Left colon (tissue), 2 donors: ENCODE measurements around the gene ARMC2. TPM values are rescaled to one million over a fixed set of nuclear protein-coding genes. Genes with fewer than 3 reads are reported as not detected.

ENCODE experiments used
- ATAC-seq: fragments of 200-7000 bp; cut with Tn5 transposase; one replicate; pipeline ENCODE4 v1.9.1; 2020; ENCODE audit warnings: mild to moderate bottlenecking, moderate library complexity
- DNase-seq, 2 donors: peaks; one replicate each; pipeline ENCODE4 v3.0.0-alpha.2; 2020
- intact Hi-C, 2 donors: fragments of 100-400 bp; cut with DNase I in 1 of 2; cut with micrococcal nuclease in 1 of 2; formaldehyde crosslinking; loops; one replicate each; pipeline versions ENCODE4 v1.11.2 to v1.14.0; 2022; cut with DNase I, micrococcal nuclease
- total RNA-seq, 2 donors: library from RNA; stranded (reverse); fragmentation: NEBNext Ultra II Directional; extraction: Animal tissue kit (Norgen Biotek cat#: 25700); gene quantifications; one replicate each; pipeline ENCODE4 v1.2.1, GENCODE V29; 2021
- donor health status: DM: no; HTN: no; CAD: no.
- donor health status: DM: yes; HTN: yes; CAD: no.

The ARMC2 gene
- total RNA-seq, 2 donors from 2014 or later, result 3.4 to 3.8 TPM

GRCh38 chr6:108999428-108999827 lies 151.2 kb downstream of the ARMC2 start:
- intact Hi-C loops, result no loop called here
- ATAC-seq (no peak), DNase-seq (no peak)

- DNase-seq (no peak), ATAC-seq (no peak)
- intact Hi-C loops, result loop anchor here in 1 of 2 donors (10.0 kb wide), 1 partner anchor 55 kb away; no protein-coding TSS in a partner anchor
These were observed 152.1 kb downstream of the ARMC2 start for GRCh38 chr6:109000289-109000688.

- ATAC-seq, result no peak
- intact Hi-C loops, result loop anchor here in 1 of 2 donors (10.0 kb wide), 1 partner anchor 57 kb away; no protein-coding TSS in a partner anchor
These were observed 153.2 kb downstream of the ARMC2 start for GRCh38 chr6:109001291-109001894.

GRCh38 chr6:109002051-109002697 lies 154.0 kb downstream of the ARMC2 start:
- DNase-seq (no peak), ATAC-seq (peak; percentile 9)
- intact Hi-C loops, result loop anchor here in 1 of 2 donors (10.0 kb wide), 1 partner anchor 57 kb away; no protein-coding TSS in a partner anchor

More at GRCh38 chr6:109001291-109001894, 153.2 kb downstream of the ARMC2 start:
- no peak for DNase-seq

GRCh38 chr6:109002882-109003281 lies 154.7 kb downstream of the ARMC2 start:
- no peak for ATAC-seq
- DNase-seq, result no peak
- intact Hi-C loops, result loop anchor here in 1 of 2 donors (10.0 kb wide), 1 partner anchor 58 kb away; no protein-coding TSS in a partner anchor

- DNase-seq, result no peak
- ATAC-seq, result no peak
- intact Hi-C loops, result loop anchor here in 1 of 2 donors (10.0 kb wide), 1 partner anchor 62 kb away; no protein-coding TSS in a partner anchor
These were observed 158.6 kb downstream of the ARMC2 start for GRCh38 chr6:109006818-109007217.

GRCh38 chr6:109007521-109007920 lies 159.3 kb downstream of the ARMC2 start:
- DNase-seq, result no peak
- ATAC-seq, result no peak
- intact Hi-C loops, result loop anchor here in 1 of 2 donors (10.0 kb wide), 1 partner anchor 63 kb away; no protein-coding TSS in a partner anchor

- DNase-seq (no peak), ATAC-seq (no peak)
These were observed 159.8 kb downstream of the ARMC2 start for GRCh38 chr6:109008054-109008453.

GRCh38 chr6:109008537-109009235 lies 160.5 kb downstream of the ARMC2 start:
- DNase-seq (peak; percentile 50 to 65), ATAC-seq (peak; percentile 31)
- intact Hi-C loops, result loop anchor here in 1 of 2 donors (10.0 kb wide), 1 partner anchor 64 kb away; no protein-coding TSS in a partner anchor

More at GRCh38 chr6:109008054-109008453, 159.8 kb downstream of the ARMC2 start:
- intact Hi-C loops, result loop anchor here in 1 of 2 donors (10.0 kb wide), 1 partner anchor 63 kb away; no protein-coding TSS in a partner anchor

GRCh38 chr6:109009236-109009961 lies 161.2 kb downstream of the ARMC2 start:
- intact Hi-C loops, result loop anchor here in 1 of 2 donors (10.0 kb wide), 1 partner anchor 65 kb away; no protein-coding TSS in a partner anchor
- DNase-seq, result peak; percentile 92 to 98
- ATAC-seq, result peak; percentile 92

GRCh38 chr6:109009962-109010704 lies 161.9 kb downstream of the ARMC2 start:
- intact Hi-C loops, result loop anchor here in 1 of 2 donors (10.0 kb wide), 1 partner anchor 65 kb away; no protein-coding TSS in a partner anchor
- DNase-seq, result no peak
- peak; percentile 44 for ATAC-seq

- DNase-seq (no peak), ATAC-seq (no peak)
- intact Hi-C loops, result no loop called here
These were observed 162.5 kb downstream of the ARMC2 start for GRCh38 chr6:109010705-109011102.

- intact Hi-C loops, result no loop called here
- ATAC-seq (no peak), DNase-seq (no peak)
These were observed 165.6 kb downstream of the ARMC2 start for GRCh38 chr6:109013656-109014305.

GRCh38 chr6:109014606-109015005 lies 166.4 kb downstream of the ARMC2 start:
- DNase-seq, result no peak
- intact Hi-C loops, result no loop called here
- no peak for ATAC-seq

GRCh38 chr6:109015176-109015575 lies 167.0 kb downstream of the ARMC2 start:
- intact Hi-C loops, result no loop called here
- ATAC-seq, result no peak
- no peak for DNase-seq

GRCh38 chr6:109019911-109020310 lies 171.7 kb downstream of the ARMC2 start:
- intact Hi-C loops, result no loop called here
- DNase-seq (no peak), ATAC-seq (no peak)

- DNase-seq (no peak), ATAC-seq (no peak)
- intact Hi-C loops, result no loop called here
These were observed 173.6 kb downstream of the ARMC2 start for GRCh38 chr6:109021870-109022269.
